Keratinocyte (primary cell): ENCODE measurements around the gene ZBTB8A. TPM values are rescaled to one million over a fixed set of nuclear protein-coding genes. Genes with fewer than 3 reads are reported as not detected.

Experiments used
- DNase-seq: peaks from one replicate; pipeline ENCODE4 v3.0.0-alpha.2; 2011; ENCODE audit warnings: low read depth, missing footprints, low spot score
- FAIRE-seq: peaks from 2 replicates; lab custom pipeline; 2011; peaks lifted over from hg19 to GRCh38; lab: Jason Lieb, UNC
- H2AFZ ChIP-seq: 2 replicates; pipeline ENCODE4 v1.6.0; 2012; ENCODE audit warnings: low read length, control low read depth, inconsistent platforms; ENCODE audit not compliant: control insufficient read depth
- H3K27ac ChIP-seq: 2 replicates; pipeline ENCODE4 v1.5.1; 2011; ENCODE audit warnings: low read length; ENCODE audit not compliant: control insufficient read depth, insufficient read depth
- H3K27me3 ChIP-seq: 3 replicates; pipeline ENCODE4 v1.6.0; 2011; ENCODE audit warnings: low read length; ENCODE audit not compliant: control insufficient read depth, insufficient read depth; ENCODE audit errors: extremely low read depth
- H3K36me3 ChIP-seq, 2 experiments: 2 replicates in 1 of 2; 3 replicates in 1 of 2; pipeline ENCODE4 v1.5.1; 2011; ENCODE audit warnings: low read length in 2 of 2, mild to moderate bottlenecking in 1 of 2; ENCODE audit not compliant: control insufficient read depth in 2 of 2, insufficient read depth in 2 of 2; ENCODE audit errors: extremely low read depth in 1 of 2
- H3K4me1 ChIP-seq: 3 replicates; pipeline ENCODE4 v1.5.1; 2011; ENCODE audit warnings: low read length; ENCODE audit not compliant: control insufficient read depth, insufficient read depth; ENCODE audit errors: extremely low read depth
- H3K4me2 ChIP-seq: 3 replicates; pipeline ENCODE4 v1.6.0; 2011; ENCODE audit warnings: low read depth, low read length; ENCODE audit not compliant: control insufficient read depth, insufficient read depth; ENCODE audit errors: extremely low read depth
- H3K4me3 ChIP-seq, 3 experiments: fragments of 200-600 bp in 1 of 3; sonication (generic) in 1 of 3; 2 replicates in 2 of 3; 3 replicates in 1 of 3; pipeline ENCODE4 v1.5.1; 2011 to 2016; ENCODE audit warnings: low read length in 3 of 3, mild to moderate bottlenecking in 3 of 3, control low read depth in 2 of 3, inconsistent platforms in 1 of 3, low read depth in 1 of 3, mixed read lengths in 1 of 3, mixed run types in 1 of 3, moderate library complexity in 1 of 3; ENCODE audit not compliant: control insufficient read depth in 2 of 3, insufficient read depth in 2 of 3; ENCODE audit errors: extremely low read depth in 1 of 3
- H3K79me2 ChIP-seq: 2 replicates; pipeline ENCODE4 v1.6.0; 2012; ENCODE audit warnings: low read length; ENCODE audit not compliant: control insufficient read depth, insufficient read depth
- H3K9ac ChIP-seq: 3 replicates; pipeline ENCODE4 v1.6.0; 2011; ENCODE audit warnings: low read length; ENCODE audit not compliant: control insufficient read depth, insufficient read depth; ENCODE audit errors: extremely low read depth
- H3K9me1 ChIP-seq: 3 replicates; pipeline ENCODE4 v1.6.0; 2011; ENCODE audit warnings: low read length; ENCODE audit not compliant: control insufficient read depth, insufficient read depth; ENCODE audit errors: extremely low read depth
- H3K9me3 ChIP-seq: 2 replicates; pipeline ENCODE4 v1.5.1; 2012; ENCODE audit warnings: low read depth, low read length; ENCODE audit not compliant: control insufficient read depth
- H4K20me1 ChIP-seq: 3 replicates; pipeline ENCODE4 v1.6.0; 2011; ENCODE audit warnings: low read length; ENCODE audit not compliant: control insufficient read depth, insufficient read depth; ENCODE audit errors: extremely low read depth
- CTCF ChIP-seq, 3 experiments: IDR thresholded peaks in 1 of 3; conservative IDR thresholded peaks in 1 of 3; optimal IDR thresholded peaks in 1 of 3; 2 replicates in 2 of 3; 3 replicates in 1 of 3; pipeline versions ENCODE3 to v1.5.1; 2011; ENCODE audit warnings: low read length in 3 of 3, mild to moderate bottlenecking in 3 of 3, moderate library complexity in 2 of 3, control low read depth in 1 of 3, inconsistent platforms in 1 of 3; ENCODE audit not compliant: insufficient read depth in 2 of 3; ENCODE audit errors: extremely low read depth in 1 of 3
- EZH2 ChIP-seq: IDR thresholded peaks from one replicate; pipeline ENCODE4 v1.6.1; 2012; ENCODE audit warnings: inconsistent platforms, mild to moderate bottlenecking, low read length, moderate library complexity
- dilution Hi-C: fragments of 300-500 bp; cut with MboI; formaldehyde crosslinking; loops from one replicate; pipeline ENCODE4 v1.7.0; 2020; ENCODE audit warnings: low sequenced_read_pairs; ENCODE audit not compliant: extremely low pct_ligation_motif_present
- polyA plus RNA-seq, 5 experiments: library from polyadenylated mRNA; depleted of rRNA in 3 of 5; stranded (reverse) in 3 of 5; stranded (forward) in 1 of 5; unstranded in 1 of 5; fragments of >200 nt; gene quantifications; 1 replicate in 1 of 5; 2 replicates in 3 of 5; 3 replicates in 1 of 5; pipeline versions ENCODE4 v1.2.1 to v1.2.3, GENCODE V29; 2011 to 2012; ENCODE audit warnings: missing spikeins in 2 of 5, low read depth in 1 of 5, low replicate concordance in 1 of 5
- small RNA-seq, 3 experiments: library from RNA; depleted of rRNA; stranded (forward); fragments of <200 nt; gene quantifications; one replicate each; pipeline ENCODE3, GENCODE V24; 2012; ENCODE audit warnings: low read depth in 3 of 3, low replicate concordance in 1 of 3; ENCODE audit not compliant: insufficient read length in 3 of 3

Gene ZBTB8A
- polyA plus RNA-seq, 1 donor (not counting 4 experiments of a cell fraction or from before 2014, with no cell fraction given) = 5.3 TPM

DNA sequence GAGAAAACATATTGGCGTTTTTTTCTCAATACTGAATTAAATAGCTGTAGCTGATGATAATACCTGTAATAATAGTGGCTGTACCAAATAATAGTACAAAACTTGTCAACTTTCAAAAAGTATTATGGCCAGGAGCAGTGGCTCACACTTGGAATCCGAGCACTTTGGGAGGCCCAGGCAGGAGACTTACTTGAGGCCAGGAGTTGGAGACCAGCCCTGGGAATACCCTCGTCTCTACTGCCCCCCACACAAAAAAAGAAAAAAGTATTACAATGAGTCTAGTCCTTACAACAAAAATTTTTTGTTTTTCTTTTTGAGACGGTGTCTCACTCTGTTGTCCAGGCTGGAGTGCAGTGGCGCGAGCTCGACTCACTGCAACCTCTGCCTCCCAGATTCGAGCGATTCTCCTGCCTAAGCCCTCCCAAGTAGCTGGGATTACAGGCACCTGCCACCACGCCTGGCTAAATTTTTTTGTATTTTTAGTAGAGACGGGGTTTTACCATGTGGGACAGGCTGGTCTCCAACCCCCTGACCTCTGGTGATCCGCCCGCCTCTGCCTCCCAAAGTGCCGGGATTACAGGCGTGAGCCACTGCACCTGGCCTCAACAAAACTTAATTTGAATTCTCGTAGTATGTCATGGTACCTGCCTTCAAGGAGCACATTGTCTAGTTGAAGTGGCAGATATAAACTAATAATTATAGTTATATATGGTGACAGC, 113.2 kb downstream of the ZBTB8A start:
- H3K79me2 ChIP-seq = peaks cover 72% of the 10 kb centered on the region
- peak overlapping the region in 2 of 3 experiments; percentile 68 to 72 for H3K4me3 ChIP-seq
- no peak for FAIRE-seq
- H3K4me2 ChIP-seq = peak overlapping the region; percentile 99
- peaks cover 7 to 19% of the 10 kb centered on the region in 2 experiments for H3K36me3 ChIP-seq
- H3K27ac ChIP-seq = peak overlapping the region; percentile 100
- H3K9ac ChIP-seq = peak overlapping the region; percentile 99
- H3K9me3 ChIP-seq = no peaks in the 10 kb centered on the region
- DNase-seq = no peak
- no peak for TF ChIP-seq CTCF (optimal IDR thresholded peaks at IDR 0.05 in 1 of 3, IDR thresholded peaks at IDR 0.05 in 1 of 3, conservative IDR thresholded peaks at IDR 0.05 in 1 of 3; ENCODE audit: extremely low read depth in 1 of 3, insufficient read depth in 2 of 3, low read length in 3 of 3)
- TF ChIP-seq EZH2 = no peak
- H3K4me1 ChIP-seq = peaks cover 11% of the 10 kb centered on the region
- no peaks in the 10 kb centered on the region for H4K20me1 ChIP-seq
- no peaks in the 10 kb centered on the region for H3K27me3 ChIP-seq
- H2AFZ ChIP-seq = no peak overlapping the region
- H3K9me1 ChIP-seq = peaks cover 2% of the 10 kb centered on the region
- dilution Hi-C loops = no loop called here

Small RNA genes lying within 50 kb of the gene (small RNA-seq; reads per million reads assigned to genes)
- gene RF00019 = 0 reads per million in 3 experiments

Other genes starting within 250 kb of the ZBTB8A start
- 159 to 198 TPM (median 170 TPM) in 3 replicates for gene HDAC1, start 247.3 kb upstream of the ZBTB8A start, polyA plus RNA-seq
- 8.5 to 23.8 TPM (median 11.6 TPM) in 3 replicates for gene MARCKSL1, start 203.2 kb upstream of the ZBTB8A start, polyA plus RNA-seq
- gene FAM229A, start 176.9 kb upstream of the ZBTB8A start, polyA plus RNA-seq = 0.50 to 2.4 TPM (median 1.1 TPM) in 3 replicates
- gene TSSK3, start 176.9 kb upstream of the ZBTB8A start, polyA plus RNA-seq = 0.05 to 0.16 TPM (median 0.14 TPM) in 3 replicates
- gene BSDC1, start 145.0 kb upstream of the ZBTB8A start, polyA plus RNA-seq = 37.1 to 51.8 TPM (median 38.1 TPM) in 3 replicates
- not detected in 3 replicates for gene ZBTB8B, start 74.4 kb upstream of the ZBTB8A start, polyA plus RNA-seq
- 66.8 to 87.5 TPM (median 69.1 TPM) in 3 replicates for gene ZBTB8OS, start 111.1 kb downstream of the ZBTB8A start, polyA plus RNA-seq
- 37.6 to 87.4 TPM (median 61.5 TPM) in 3 replicates for gene RBBP4, start 111.8 kb downstream of the ZBTB8A start, polyA plus RNA-seq
- 11.2 to 12.0 TPM (median 11.2 TPM) in 3 replicates for gene SYNC, start 163.3 kb downstream of the ZBTB8A start, polyA plus RNA-seq